ENCODE measurements around the gene CACNA1G. TPM values are rescaled to one million over a fixed set of nuclear protein-coding genes. Genes with fewer than 3 reads are reported as not detected.

The CACNA1G gene
- total and polyA plus RNA-seq, 9 of the 15 experiments (the other 6 are each of a cell fraction or from before 2014, with no cell fraction given): 0.01 TPM; not detected in 8

GRCh38 chr17:50583641-50584040 lies 23.1 kb downstream of the CACNA1G start:
- Histone ChIP-seq H3K79me2 (ENCODE audit: control insufficient read depth, insufficient read depth, low read length) (no peaks in the 10 kb centered on the region), H4K20me1 (replicated peaks; ENCODE audit: control insufficient read depth, insufficient read depth, low read length) (peaks cover 10% of the 10 kb centered on the region), H3K9me1 (ENCODE audit: control insufficient read depth, insufficient read depth, low read length) (no peaks in the 10 kb centered on the region), H3K4me3 (no peak overlapping the region), H3K36me3 (ENCODE audit: control insufficient read depth, insufficient read depth, low read length) (no peaks in the 10 kb centered on the region), H3K4me2 (ENCODE audit: insufficient read depth, low read length) (no peak overlapping the region), H3K9me3 (replicated peaks; ENCODE audit: control insufficient read depth, insufficient read depth, low read depth, low read length) (no peaks in the 10 kb centered on the region), H3K9ac (ENCODE audit: insufficient read depth in 1 of 2, low read depth in 2 of 2, low read length in 2 of 2) (no peak overlapping the region), H3K27me3 (ENCODE audit: control insufficient read depth in 2 of 2, insufficient read depth in 2 of 2, low read length in 2 of 2) (peaks cover 41 to 89% of the 10 kb centered on the region in 2 experiments; a peak in 4 of 5 replicates), H3K4me1 (replicated peaks in 1 of 2; ENCODE audit: control insufficient read depth in 2 of 2, insufficient read depth in 2 of 2, low read length in 2 of 2) (peaks cover 7 to 20% of the 10 kb centered on the region in 2 experiments; a peak in 3 of 5 replicates), H3K27ac (ENCODE audit: extremely low read depth, low read depth, low read length) (no peak overlapping the region), H2AFZ (ENCODE audit: low read depth, low read length) (no peak overlapping the region)
- no TSS peak for BruUV-seq (replicated peaks)
- DNase-seq (ENCODE audit: extremely low read depth in 1 of 4, low spot score in 3 of 4) (peak in 3 of 4 experiments; percentile 46 to 49 (median 47)), FAIRE-seq (no peak), ATAC-seq (peak; percentile 71)
- ChIA-PET POLR2A (interaction anchor here (0.5 to 1.1 kb wide), 3 partner anchors 26 to 284 kb away, joined by 3 read pairs; no protein-coding TSS in a partner anchor), CTCF (ENCODE audit: low intra/inter-chr PET ratio) (no interaction called here)
- TF ChIP-seq HDAC3 (IDR thresholded peaks at IDR 0.05; ENCODE audit: borderline replicate concordance, partially characterized antibody) (no peak), MEIS2 (IDR thresholded peaks at IDR 0.05; ENCODE audit: partially characterized antibody) (peak; percentile 68), YBX1 (IDR thresholded peaks at IDR 0.05) (no peak), ZNF277 (CRISPR knock-in tag; IDR thresholded peaks at IDR 0.05; ENCODE audit: borderline replicate concordance) (no peak), PKNOX1 (IDR thresholded peaks at IDR 0.05) (peak; percentile 85), ZC3H4 (CRISPR knock-in tag; IDR thresholded peaks at IDR 0.05; ENCODE audit: borderline replicate concordance) (no peak), PBX2 (CRISPR knock-in tag; IDR thresholded peaks at IDR 0.05; ENCODE audit: low read depth) (no peak), PBX2 (tag; conservative IDR thresholded peaks at IDR 0.05; ENCODE audit: low read depth) (peak; percentile 69; the same call in 1 of the 2 replicates)
- in situ Hi-C loops (cut with MboI) (no loop called here), intact Hi-C loops (cut with micrococcal nuclease) (no loop called here)
- 0% methylated on average over 3 of the region's 7 CpGs for WGBS (ENCODE audit: insufficient coverage, low coverage, missing lambda C conversion rate)
